Activated CD4-positive, alpha-beta T cell treated with anti-CD3 and anti-CD28 coated beads for 24 hours (primary cell): ENCODE results near the gene OVOL2.

ENCODE experiments used
- DNase-seq, 2 donors: peaks; one replicate each; pipeline ENCODE4 v3.0.0-alpha.2; 2020; ENCODE audit warnings: low read depth in 2 of 2

OVOL2 gene

DNA sequence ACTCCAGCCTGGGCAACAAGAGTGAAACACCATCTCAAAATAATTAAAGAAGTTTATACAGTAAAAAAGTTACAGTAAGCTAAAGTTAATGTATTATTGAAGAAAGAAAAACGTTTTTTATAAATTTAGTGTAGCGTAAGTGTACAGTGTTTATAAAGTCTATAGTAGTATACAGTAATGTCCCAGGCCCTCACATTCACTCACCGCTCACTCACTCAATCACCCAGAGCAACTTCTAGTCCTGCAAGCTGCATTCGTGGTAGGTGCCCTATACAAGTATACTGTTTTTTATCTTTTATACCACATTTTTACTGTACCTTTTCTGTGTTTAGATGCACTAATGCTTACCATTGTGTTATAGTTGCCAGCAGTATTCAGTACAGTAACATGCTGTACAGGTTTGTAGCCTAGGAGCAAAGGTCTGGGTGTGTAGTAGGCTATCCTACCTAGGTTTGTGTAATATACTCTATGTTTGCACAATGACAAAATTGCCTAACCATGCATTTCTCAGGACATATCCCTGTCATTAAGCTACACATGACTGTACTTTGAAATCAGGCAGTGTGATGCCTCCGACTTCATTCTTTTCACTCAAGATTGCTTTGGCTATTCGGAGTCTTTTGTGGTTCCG, 72.2 kb downstream of the OVOL2 start:
- DNase-seq: no peak

DNA sequence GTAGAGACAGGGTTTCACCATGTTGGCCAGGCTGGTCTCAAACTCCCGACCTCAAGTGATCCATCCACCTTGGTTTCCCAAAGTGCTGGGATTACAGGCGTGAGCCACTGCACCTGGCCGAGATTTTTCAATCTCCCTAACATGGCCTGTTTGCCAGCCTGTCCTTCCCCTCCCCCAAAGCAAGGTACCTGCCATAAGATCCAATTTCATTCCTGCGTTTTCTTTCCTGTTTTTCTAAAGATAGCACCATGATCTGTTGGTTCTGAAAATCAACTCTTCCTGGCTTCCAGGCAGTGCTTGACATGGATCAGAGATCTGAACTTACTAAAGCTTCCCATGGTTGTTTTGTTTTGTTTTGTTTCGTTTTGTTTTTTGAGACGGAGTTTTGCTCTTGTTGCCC, 81.4 kb downstream of the OVOL2 start:
- no peak for DNase-seq
